Measurements from ENCODE around the gene CEMIP.

Gene CEMIP

GRCh38 chr15:80854104-80854503 is 74.9 kb downstream of the CEMIP start:
- H3K4me1 ChIP-seq, result no peaks in the 10 kb centered on the region
- no peak overlapping the region for H3K4me3 ChIP-seq (ENCODE audit: low read depth, low read length)
- no peaks in the 10 kb centered on the region; the same call in 1 of the 2 replicates for H3K27me3 ChIP-seq
- no peak for DNase-seq
- TF ChIP-seq CTCF (IDR thresholded peaks at IDR 0.05; ENCODE audit: low read depth, low read length), result no peak
- H3K9me3 ChIP-seq, result no peaks in the 10 kb centered on the region
- H3K36me3 ChIP-seq, result no peaks in the 10 kb centered on the region

GRCh38 chr15:80855206-80855605 is 76.0 kb downstream of the CEMIP start:
- TF ChIP-seq CTCF (IDR thresholded peaks at IDR 0.05; ENCODE audit: low read depth, low read length), result no peak
- H3K9me3 ChIP-seq, result no peaks in the 10 kb centered on the region

GRCh38 chr15:80856400-80856799 is 77.2 kb downstream of the CEMIP start:
- Histone ChIP-seq H3K4me3 (ENCODE audit: low read depth, low read length) (no peak overlapping the region), H3K27me3 (peaks cover 3% of the 10 kb centered on the region; the same call in 1 of the 2 replicates), H3K4me1 (no peaks in the 10 kb centered on the region), H3K36me3 (no peaks in the 10 kb centered on the region), H3K9me3 (no peaks in the 10 kb centered on the region)
- TF ChIP-seq CTCF (IDR thresholded peaks at IDR 0.05; ENCODE audit: low read depth, low read length), result peak; percentile 37
- no peak for DNase-seq

More at GRCh38 chr15:80855206-80855605, 76.0 kb downstream of the CEMIP start:
- Histone ChIP-seq H3K27me3 (no peaks in the 10 kb centered on the region; the same call in 1 of the 2 replicates), H3K4me1 (no peaks in the 10 kb centered on the region), H3K36me3 (no peaks in the 10 kb centered on the region), H3K4me3 (ENCODE audit: low read depth, low read length) (no peak overlapping the region)
- DNase-seq, result no peak

GRCh38 chr15:80856809-80857377 is 77.7 kb downstream of the CEMIP start:
- DNase-seq, result no peak
- H3K27me3 ChIP-seq, result peaks cover 3% of the 10 kb centered on the region; the same call in 1 of the 2 replicates
- H3K9me3 ChIP-seq, result no peaks in the 10 kb centered on the region

GRCh38 chr15:80861731-80862170 is 82.6 kb downstream of the CEMIP start:
- Histone ChIP-seq H3K27me3 (peaks cover 3% of the 10 kb centered on the region; the same call in 1 of the 2 replicates), H3K4me3 (ENCODE audit: low read depth, low read length) (no peak overlapping the region), H3K4me1 (no peaks in the 10 kb centered on the region), H3K36me3 (no peaks in the 10 kb centered on the region), H3K9me3 (no peaks in the 10 kb centered on the region)
- DNase-seq, result no peak
- TF ChIP-seq CTCF (IDR thresholded peaks at IDR 0.05; ENCODE audit: low read depth, low read length), result no peak

More at GRCh38 chr15:80856809-80857377, 77.7 kb downstream of the CEMIP start:
- no peak for TF ChIP-seq CTCF (IDR thresholded peaks at IDR 0.05; ENCODE audit: low read depth, low read length)
- Histone ChIP-seq H3K36me3 (no peaks in the 10 kb centered on the region), H3K4me3 (ENCODE audit: low read depth, low read length) (no peak overlapping the region), H3K4me1 (no peaks in the 10 kb centered on the region)

- no peaks in the 10 kb centered on the region for H3K36me3 ChIP-seq
- H3K27me3 ChIP-seq, result peaks cover 3% of the 10 kb centered on the region; the same call in 1 of the 2 replicates
- TF ChIP-seq CTCF (IDR thresholded peaks at IDR 0.05; ENCODE audit: low read depth, low read length), result no peak
- DNase-seq, result no peak
- no peaks in the 10 kb centered on the region for H3K9me3 ChIP-seq
- no peak overlapping the region for H3K4me3 ChIP-seq (ENCODE audit: low read depth, low read length)
- no peaks in the 10 kb centered on the region for H3K4me1 ChIP-seq
These were observed 85.5 kb downstream of the CEMIP start for GRCh38 chr15:80864666-80865065.
